Smooth muscle cell (in vitro differentiated cells): Measurements from ENCODE around the gene TSPOAP1. TPM values are rescaled to one million over a fixed set of nuclear protein-coding genes. Genes with fewer than 3 reads are reported as not detected.

Source experiments
- DNase-seq: peaks from one replicate; lab custom pipeline; 2025; ENCODE audit not compliant: unreplicated experiment; lab: John Stamatoyannopoulos, UW
- H2AFZ ChIP-seq: fragments of 200-600 bp; sonication (generic); 2 replicates; pipeline ENCODE4 v1.6.0; 2016; ENCODE audit warnings: antibody characterized with exemption, low read depth, mild to moderate bottlenecking
- H3F3A ChIP-seq: fragments of 200-600 bp; sonication (generic); 2 replicates; pipeline ENCODE4 v1.6.0; 2017; ENCODE audit warnings: antibody characterized with exemption, low read depth
- H3K27ac ChIP-seq: fragments of 200-600 bp; sonication (generic); 2 replicates; pipeline ENCODE4 v1.5.1; 2016; ENCODE audit warnings: low read depth, mild to moderate bottlenecking
- H3K27me3 ChIP-seq: fragments of 200-600 bp; sonication (generic); 2 replicates; pipeline ENCODE4 v1.6.1; 2016; ENCODE audit warnings: low read depth, mild to moderate bottlenecking
- H3K36me3 ChIP-seq: fragments of 200-600 bp; sonication (generic); 2 replicates; pipeline ENCODE4 v1.5.1; 2016; ENCODE audit warnings: low read depth
- H3K4me1 ChIP-seq: fragments of 200-600 bp; sonication (generic); 2 replicates; pipeline ENCODE4 v1.5.1; 2016; ENCODE audit warnings: low read depth
- H3K4me2 ChIP-seq: fragments of 200-600 bp; sonication (generic); 2 replicates; pipeline ENCODE4 v1.6.0; 2016; ENCODE audit warnings: mild to moderate bottlenecking
- H3K4me3 ChIP-seq: fragments of 200-600 bp; sonication (generic); 2 replicates; pipeline ENCODE4 v1.5.1; 2016; ENCODE audit warnings: mild to moderate bottlenecking
- H3K79me2 ChIP-seq: fragments of 200-600 bp; sonication (generic); 2 replicates; pipeline ENCODE4 v1.6.0; 2016; ENCODE audit warnings: low read depth, mild to moderate bottlenecking
- H3K9ac ChIP-seq: fragments of 200-600 bp; sonication (generic); 2 replicates; pipeline ENCODE4 v1.6.0; 2016; ENCODE audit warnings: low read depth
- H3K9me3 ChIP-seq: fragments of 200-600 bp; sonication (generic); replicated peaks from 2 replicates; pipeline ENCODE4 v1.5.1; 2016; ENCODE audit warnings: low read depth
- H4K20me1 ChIP-seq: fragments of 200-600 bp; sonication (generic); 2 replicates; pipeline ENCODE4 v1.6.0; 2016; ENCODE audit warnings: low read depth
- WGBS: methylation state at CpG from one replicate; pipeline ENCODE4 v1.1.7; 2016; ENCODE audit warnings: low lambda C conversion rate; 5-methylcytosine and 5-hydroxymethylcytosine counted together
- polyA plus RNA-seq: library from polyadenylated mRNA; unstranded; fragments of >200 nt; fragmentation: Nextera tagmentation; extraction: Ambion mirVana; gene quantifications from 2 replicates; pipeline ENCODE4 v1.2.1, GENCODE V29; 2016
- total RNA-seq: library from RNA; depleted of rRNA; stranded (reverse); fragments of >200 nt; gene quantifications from 2 replicates; pipeline ENCODE4 v1.2.3, GENCODE V29; 2014
- TF ChIP-seq, protein P1 (sequence below): fragments of 200-600 bp; sonication (generic); IDR thresholded peaks from 2 replicates; pipeline ENCODE4 v1.5.1; 2017; ENCODE audit warnings: borderline replicate concordance, mild to moderate bottlenecking, antibody characterized with exemption; ENCODE audit not compliant: insufficient read depth, poor library complexity, severe bottlenecking

TSPOAP1 gene
- total and polyA plus RNA-seq, 2 experiments from 2014 or later, result 7.0 to 11.7 TPM

DNA sequence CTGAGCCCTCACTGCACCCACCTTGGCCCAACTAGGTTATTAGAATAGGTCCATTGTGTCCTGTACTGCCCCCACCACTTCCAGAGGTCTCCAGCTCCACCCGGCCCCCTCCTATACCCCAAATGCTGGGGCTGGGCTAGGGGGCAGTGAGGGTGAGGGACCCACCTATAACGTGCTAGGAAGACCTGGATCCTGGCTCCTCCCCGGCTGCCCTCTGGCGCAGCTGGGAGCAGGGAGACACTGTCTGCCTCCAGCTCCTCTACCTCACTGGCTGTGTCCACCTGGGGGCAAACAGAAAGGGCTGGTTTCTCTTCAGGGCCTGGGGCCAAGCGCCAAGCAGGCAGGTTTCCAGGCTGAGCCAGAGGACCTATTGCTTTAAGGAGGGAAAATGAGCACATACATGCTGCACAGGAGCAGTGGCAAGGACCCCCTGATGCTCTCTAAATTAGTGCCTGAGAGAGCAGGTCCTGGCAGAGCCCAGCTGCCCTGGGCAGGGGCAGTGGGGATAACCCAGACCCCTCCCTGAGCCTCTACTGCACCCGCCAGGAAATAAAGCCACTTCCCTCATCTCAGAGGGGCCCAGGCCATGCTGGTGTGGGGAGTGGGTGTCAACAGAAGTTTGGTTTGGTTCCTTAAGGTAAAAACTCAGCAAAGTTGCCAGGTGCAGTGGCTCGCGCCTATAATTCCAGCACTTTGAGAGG lies 12.2 kb downstream of the TSPOAP1 start:
- no peaks in the 10 kb centered on the region for H3F3A ChIP-seq
- H3K36me3 ChIP-seq, result no peaks in the 10 kb centered on the region
- no peaks in the 10 kb centered on the region for H3K4me1 ChIP-seq
- DNase-seq, result no peak
- H4K20me1 ChIP-seq, result no peaks in the 10 kb centered on the region
- no peak overlapping the region for H3K4me3 ChIP-seq
- no peaks in the 10 kb centered on the region for H3K9me3 ChIP-seq
- H3K79me2 ChIP-seq, result no peaks in the 10 kb centered on the region
- no peak overlapping the region for H3K9ac ChIP-seq
- no peak overlapping the region for H3K4me2 ChIP-seq
- H2AFZ ChIP-seq, result no peak overlapping the region
- whole genome bisulfite sequencing, result 96% methylated on average over 8 of the region's 8 CpGs
- H3K27me3 ChIP-seq, result no peaks in the 10 kb centered on the region
- TF ChIP-seq, protein P1, sequence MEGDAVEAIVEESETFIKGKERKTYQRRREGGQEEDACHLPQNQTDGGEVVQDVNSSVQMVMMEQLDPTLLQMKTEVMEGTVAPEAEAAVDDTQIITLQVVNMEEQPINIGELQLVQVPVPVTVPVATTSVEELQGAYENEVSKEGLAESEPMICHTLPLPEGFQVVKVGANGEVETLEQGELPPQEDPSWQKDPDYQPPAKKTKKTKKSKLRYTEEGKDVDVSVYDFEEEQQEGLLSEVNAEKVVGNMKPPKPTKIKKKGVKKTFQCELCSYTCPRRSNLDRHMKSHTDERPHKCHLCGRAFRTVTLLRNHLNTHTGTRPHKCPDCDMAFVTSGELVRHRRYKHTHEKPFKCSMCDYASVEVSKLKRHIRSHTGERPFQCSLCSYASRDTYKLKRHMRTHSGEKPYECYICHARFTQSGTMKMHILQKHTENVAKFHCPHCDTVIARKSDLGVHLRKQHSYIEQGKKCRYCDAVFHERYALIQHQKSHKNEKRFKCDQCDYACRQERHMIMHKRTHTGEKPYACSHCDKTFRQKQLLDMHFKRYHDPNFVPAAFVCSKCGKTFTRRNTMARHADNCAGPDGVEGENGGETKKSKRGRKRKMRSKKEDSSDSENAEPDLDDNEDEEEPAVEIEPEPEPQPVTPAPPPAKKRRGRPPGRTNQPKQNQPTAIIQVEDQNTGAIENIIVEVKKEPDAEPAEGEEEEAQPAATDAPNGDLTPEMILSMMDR, result no peak
- H3K27ac ChIP-seq, result no peak overlapping the region

GRCh38 chr17:58315750-58316149 lies 12.8 kb downstream of the TSPOAP1 start:
- no peak overlapping the region for H2AFZ ChIP-seq
- TF ChIP-seq, protein P1, result no peak
- DNase-seq, result no peak

GRCh38 chr17:58315281-58315711 lies 13.3 kb downstream of the TSPOAP1 start:
- no peaks in the 10 kb centered on the region for H3K4me1 ChIP-seq
- 91% methylated on average over 6 of the region's 6 CpGs for WGBS
- no peak for DNase-seq
- H3K36me3 ChIP-seq, result no peaks in the 10 kb centered on the region
- no peaks in the 10 kb centered on the region for H3K9me3 ChIP-seq
- no peak overlapping the region for H2AFZ ChIP-seq
- TF ChIP-seq, protein P1, result no peak
- H3K4me3 ChIP-seq, result no peak overlapping the region
- H3K27ac ChIP-seq, result no peak overlapping the region
- no peaks in the 10 kb centered on the region for H3K27me3 ChIP-seq
- no peak overlapping the region for H3K9ac ChIP-seq
- H4K20me1 ChIP-seq, result no peaks in the 10 kb centered on the region
- H3K79me2 ChIP-seq, result no peaks in the 10 kb centered on the region
- H3F3A ChIP-seq, result no peaks in the 10 kb centered on the region
- H3K4me2 ChIP-seq, result no peak overlapping the region

More at GRCh38 chr17:58315750-58316149, 12.8 kb downstream of the TSPOAP1 start:
- Histone ChIP-seq H3K4me1 (no peaks in the 10 kb centered on the region), H3K4me3 (no peak overlapping the region), H3K79me2 (no peaks in the 10 kb centered on the region), H3K27me3 (no peaks in the 10 kb centered on the region), H4K20me1 (no peaks in the 10 kb centered on the region), H3K9ac (no peak overlapping the region), H3K27ac (no peak overlapping the region), H3K36me3 (no peaks in the 10 kb centered on the region), H3K9me3 (no peaks in the 10 kb centered on the region), H3K4me2 (no peak overlapping the region), H3F3A (no peaks in the 10 kb centered on the region)
- WGBS, result 92% methylated on average over 4 of the region's 4 CpGs

- H3K4me3 ChIP-seq, result no peak overlapping the region
- TF ChIP-seq, protein P1, result no peak
- H4K20me1 ChIP-seq, result no peaks in the 10 kb centered on the region
- no peaks in the 10 kb centered on the region for H3K36me3 ChIP-seq
- no peak overlapping the region for H3K4me2 ChIP-seq
- no peaks in the 10 kb centered on the region for H3K27me3 ChIP-seq
- no peaks in the 10 kb centered on the region for H3F3A ChIP-seq
- no peak overlapping the region for H3K9ac ChIP-seq
- no peaks in the 10 kb centered on the region for H3K9me3 ChIP-seq
- no peak overlapping the region for H3K27ac ChIP-seq
- H3K79me2 ChIP-seq, result no peaks in the 10 kb centered on the region
- whole genome bisulfite sequencing, result 93% methylated on average over 6 of the region's 6 CpGs
- H2AFZ ChIP-seq, result no peak overlapping the region
- no peak for DNase-seq
- no peaks in the 10 kb centered on the region for H3K4me1 ChIP-seq
Observed at GRCh38 chr17:58314706-58315015, 13.9 kb downstream of the TSPOAP1 start.
